Gastroesophageal sphincter (tissue), 4 donors: ENCODE measurements around the gene CLEC5A. TPM values are rescaled to one million over a fixed set of nuclear protein-coding genes. Genes with fewer than 3 reads are reported as not detected.

Experiments
- ATAC-seq: fragments of 150-250 bp; one replicate; pipeline ENCODE4 v1.9.1; 2016; ENCODE audit warnings: mild to moderate bottlenecking, moderate library complexity
- H3K27ac ChIP-seq, 4 donors: fragments of 200-600 bp; sonication (generic) in 3 of 4; 1 replicate in 3 of 4; 2 replicates in 1 of 4; pipeline ENCODE4 v1.5.1; 2016 to 2019
- H3K27me3 ChIP-seq: fragments of 200-600 bp; sonication (generic); one replicate; pipeline ENCODE4 v1.5.1; 2019
- H3K36me3 ChIP-seq, 2 donors: fragments of 200-600 bp; sonication (generic); one replicate each; pipeline ENCODE4 v1.5.1; 2019; ENCODE audit warnings: control low read depth in 1 of 2
- H3K4me1 ChIP-seq, 3 donors: fragments of 200-600 bp; sonication (generic); 1 replicate in 2 of 3; 2 replicates in 1 of 3; pipeline ENCODE4 v1.5.1; 2016 to 2019; ENCODE audit warnings: control low read depth in 2 of 3
- H3K4me3 ChIP-seq, 2 donors: fragments of 200-600 bp; sonication (generic); one replicate each; pipeline ENCODE4 v1.5.1; 2019; ENCODE audit warnings: mild to moderate bottlenecking in 1 of 2, moderate library complexity in 1 of 2
- H3K9me3 ChIP-seq, 3 donors: fragments of 200-600 bp; sonication (generic); one replicate each; pipeline ENCODE4 v1.5.1; 2017 to 2019; ENCODE audit warnings: control low read depth in 2 of 3
- EP300 ChIP-seq: sonication (generic); formaldehyde crosslinking; IDR thresholded peaks from one replicate; pipeline ENCODE4 v1.6.1; 2017; ENCODE audit warnings: antibody characterized with exemption, mild to moderate bottlenecking
- POLR2A ChIP-seq, 2 donors: fragments of 450-650 bp; IDR thresholded peaks; one replicate each; pipeline ENCODE4 v1.6.1; 2017; ENCODE audit warnings: antibody characterized with exemption in 2 of 2, mild to moderate bottlenecking in 2 of 2, moderate library complexity in 1 of 2
- POLR2AphosphoS5 ChIP-seq: sonication (generic); formaldehyde crosslinking; IDR thresholded peaks from one replicate; pipeline ENCODE4 v1.6.1; 2017; ENCODE audit warnings: antibody characterized with exemption
- WGBS, 2 donors: methylation state at CpG; one replicate each; pipeline ENCODE4 v1.1.5; 2018; ENCODE audit warnings: low coverage in 1 of 2; 5-methylcytosine and 5-hydroxymethylcytosine counted together
- total RNA-seq, 4 donors: library from RNA; depleted of rRNA; stranded (reverse); fragments of >200 nt; gene quantifications; one replicate each; pipeline ENCODE4 v1.1.0, GENCODE V29; 2016
- TF ChIP-seq, protein P1 (sequence below), 4 experiments: fragments of 200-600 bp in 2 of 4; fragments of 450-650 bp in 2 of 4; sonication (generic) in 1 of 4; IDR thresholded peaks; one replicate each; pipeline ENCODE4 v1.5.1; 2017 to 2019; ENCODE audit warnings: antibody characterized with exemption in 4 of 4, mild to moderate bottlenecking in 2 of 4, moderate library complexity in 2 of 4

CLEC5A gene
- total RNA-seq, 4 donors from 2014 or later = 0.12 to 0.15 (median 0.13) TPM; not detected in 1

DNA sequence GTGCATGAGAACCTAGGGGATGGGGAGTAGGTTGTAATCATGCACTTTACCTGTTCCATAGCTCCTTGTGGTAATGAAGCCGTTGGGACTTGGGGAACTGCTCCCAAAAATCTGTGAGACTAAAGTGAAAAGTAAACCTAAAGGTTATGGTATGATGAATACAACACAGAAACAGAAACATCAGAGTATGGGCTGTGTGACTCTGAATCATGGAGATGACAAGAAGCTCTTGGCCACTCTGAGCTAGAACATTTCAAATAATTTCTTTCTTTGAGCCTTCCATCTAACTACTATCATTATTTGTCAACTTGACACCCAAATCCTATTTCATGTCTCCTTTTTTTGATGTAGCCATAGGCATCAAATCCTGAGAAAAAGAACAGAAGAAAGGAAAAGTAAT lies 2.9 kb downstream of the CLEC5A start:
- Histone ChIP-seq H3K9me3 (peaks cover 0 to 18% (median 0%) of the 10 kb centered on the region in 3 donors), H3K27me3 (no peaks in the 10 kb centered on the region), H3K27ac (no peak overlapping the region), H3K36me3 (no peaks in the 10 kb centered on the region), H3K4me3 (no peak overlapping the region), H3K4me1 (no peaks in the 10 kb centered on the region)
- WGBS, 2 donors = 71% methylated on average over 1 of the region's 1 CpG; no CpG with 5 or more reads in 1 of the 2 donors
- no peak for ATAC-seq
- TF ChIP-seq EP300 (no peak), POLR2AphosphoS5 (no peak), POLR2A (IDR thresholded peaks at IDR 0.05) (no peak)
- TF ChIP-seq, protein P1, sequence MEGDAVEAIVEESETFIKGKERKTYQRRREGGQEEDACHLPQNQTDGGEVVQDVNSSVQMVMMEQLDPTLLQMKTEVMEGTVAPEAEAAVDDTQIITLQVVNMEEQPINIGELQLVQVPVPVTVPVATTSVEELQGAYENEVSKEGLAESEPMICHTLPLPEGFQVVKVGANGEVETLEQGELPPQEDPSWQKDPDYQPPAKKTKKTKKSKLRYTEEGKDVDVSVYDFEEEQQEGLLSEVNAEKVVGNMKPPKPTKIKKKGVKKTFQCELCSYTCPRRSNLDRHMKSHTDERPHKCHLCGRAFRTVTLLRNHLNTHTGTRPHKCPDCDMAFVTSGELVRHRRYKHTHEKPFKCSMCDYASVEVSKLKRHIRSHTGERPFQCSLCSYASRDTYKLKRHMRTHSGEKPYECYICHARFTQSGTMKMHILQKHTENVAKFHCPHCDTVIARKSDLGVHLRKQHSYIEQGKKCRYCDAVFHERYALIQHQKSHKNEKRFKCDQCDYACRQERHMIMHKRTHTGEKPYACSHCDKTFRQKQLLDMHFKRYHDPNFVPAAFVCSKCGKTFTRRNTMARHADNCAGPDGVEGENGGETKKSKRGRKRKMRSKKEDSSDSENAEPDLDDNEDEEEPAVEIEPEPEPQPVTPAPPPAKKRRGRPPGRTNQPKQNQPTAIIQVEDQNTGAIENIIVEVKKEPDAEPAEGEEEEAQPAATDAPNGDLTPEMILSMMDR (IDR thresholded peaks at IDR 0.05) = no peak

DNA sequence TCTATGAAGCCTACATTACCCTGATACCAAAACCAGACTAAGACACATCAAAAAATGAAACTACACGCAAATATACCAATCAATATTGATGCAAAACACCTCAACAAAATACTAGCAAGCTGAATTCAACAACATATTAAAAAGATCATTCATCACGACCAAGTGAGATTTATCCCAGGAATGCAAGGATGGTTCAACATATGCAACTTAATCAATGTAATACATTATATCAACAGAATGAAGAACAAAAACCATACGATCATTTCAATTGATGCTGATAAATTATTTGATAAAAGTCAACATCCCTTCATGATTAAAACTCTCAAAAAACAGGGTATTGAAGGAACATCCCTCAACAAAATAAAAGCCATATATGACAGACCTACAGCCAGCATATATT lies 5.7 kb downstream of the CLEC5A start:
- H3K27me3 ChIP-seq = no peaks in the 10 kb centered on the region
- H3K36me3 ChIP-seq = no peaks in the 10 kb centered on the region
- TF ChIP-seq EP300 (no peak), POLR2A (IDR thresholded peaks at IDR 0.05) (no peak)
- H3K9me3 ChIP-seq = peaks cover 0 to 34% (median 0%) of the 10 kb centered on the region in 3 donors
- no peak overlapping the region for H3K27ac ChIP-seq
- H3K4me3 ChIP-seq = no peak overlapping the region
- 87 to 94% methylated on average over 3 of the region's 3 CpGs for WGBS, 2 donors
- no peaks in the 10 kb centered on the region for H3K4me1 ChIP-seq
- no peak for ATAC-seq

DNA sequence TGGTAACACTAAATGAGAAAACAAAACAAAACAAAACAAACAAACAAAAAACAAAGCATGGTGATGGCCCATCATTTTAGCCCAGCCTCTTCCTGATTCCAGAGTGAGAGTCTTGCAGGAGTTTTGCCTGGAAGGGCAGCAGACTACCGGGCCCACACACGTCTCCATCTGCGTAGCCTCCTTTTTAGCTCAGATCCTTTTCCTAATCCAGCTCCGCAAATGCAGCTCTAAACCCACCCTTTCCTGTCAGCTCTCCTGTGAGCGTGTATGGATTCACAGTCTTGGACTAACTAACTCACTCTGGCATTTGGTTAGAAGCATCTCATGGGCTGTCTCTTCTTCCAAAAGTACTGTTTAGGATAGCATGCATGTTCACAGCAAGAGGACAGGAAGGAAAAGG lies 16.6 kb downstream of the CLEC5A start:
- Histone ChIP-seq H3K4me3 (no peak overlapping the region), H3K27me3 (no peaks in the 10 kb centered on the region), H3K27ac (no peak overlapping the region), H3K9me3 (peaks cover 0 to 5% (median 0%) of the 10 kb centered on the region in 3 donors), H3K4me1 (no peaks in the 10 kb centered on the region), H3K36me3 (no peaks in the 10 kb centered on the region)
- 67 to 75% methylated on average over 2 to 5 of the region's 5 CpGs for WGBS, 2 donors
- TF ChIP-seq POLR2AphosphoS5 = no peak
- TF ChIP-seq EP300 = no peak
- TF ChIP-seq, protein P1 (IDR thresholded peaks at IDR 0.05) = no peak
- no peak for TF ChIP-seq POLR2A (IDR thresholded peaks at IDR 0.05)
- ATAC-seq = no peak

DNA sequence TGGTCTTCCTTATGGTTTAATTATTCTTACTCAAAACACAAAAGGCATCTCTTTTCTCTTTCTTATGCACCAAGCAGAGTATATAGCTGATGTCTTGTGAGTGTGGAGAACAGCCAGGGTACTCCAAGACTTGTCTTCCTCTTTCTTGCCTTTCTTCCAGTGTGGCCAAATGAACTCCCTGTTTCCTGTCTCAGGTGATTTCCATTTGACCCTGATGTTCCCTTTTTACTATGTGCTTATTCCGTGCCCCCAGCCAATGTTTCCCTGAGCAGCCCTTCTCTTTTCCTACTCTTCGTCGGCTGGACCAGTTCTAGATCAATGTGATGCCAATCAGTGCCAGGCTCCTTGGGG lies 18.0 kb downstream of the CLEC5A start:
- ATAC-seq = no peak
- 97 to 100% methylated on average over 2 to 3 of the region's 3 CpGs for WGBS, 2 donors
- no peak for TF ChIP-seq POLR2A (IDR thresholded peaks at IDR 0.05)
- TF ChIP-seq EP300 = no peak
- no peak for TF ChIP-seq POLR2AphosphoS5
- Histone ChIP-seq H3K9me3 (peaks cover 0 to 5% (median 0%) of the 10 kb centered on the region in 3 donors), H3K4me3 (no peak overlapping the region), H3K27ac (no peak overlapping the region), H3K27me3 (no peaks in the 10 kb centered on the region), H3K36me3 (no peaks in the 10 kb centered on the region), H3K4me1 (no peaks in the 10 kb centered on the region)

DNA sequence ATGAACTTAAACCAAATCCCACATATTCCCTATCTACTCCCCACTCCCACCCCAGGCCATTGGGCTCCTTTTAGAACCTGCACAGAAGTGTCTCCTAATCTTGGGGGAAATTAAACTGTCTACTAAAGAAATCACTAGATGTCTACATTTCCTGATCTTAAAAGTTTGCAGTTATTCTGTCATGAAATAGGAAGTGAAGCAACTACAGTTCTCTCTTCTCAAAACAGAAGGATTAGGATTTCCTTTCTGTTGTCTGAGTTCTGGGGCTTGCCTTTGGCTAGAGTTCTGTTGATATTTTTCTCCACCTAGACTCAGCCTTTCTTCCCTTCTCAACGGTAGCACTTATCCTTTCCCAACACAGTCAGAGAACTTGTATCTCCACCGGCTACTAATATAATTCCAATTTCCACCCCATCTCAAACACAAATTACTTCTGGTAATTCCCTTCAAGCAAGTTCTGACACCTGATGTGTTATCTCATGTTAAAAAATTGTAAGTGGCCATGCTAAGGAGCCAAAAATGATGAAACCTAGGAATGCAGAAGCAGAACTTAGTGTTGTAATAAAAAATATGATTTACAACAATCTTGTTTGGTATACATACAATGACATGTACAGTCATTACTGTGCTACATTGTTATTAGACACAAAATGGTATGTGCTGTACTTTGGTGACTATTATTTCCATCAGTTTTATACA lies 18.5 kb downstream of the CLEC5A start:
- Histone ChIP-seq H3K36me3 (no peaks in the 10 kb centered on the region), H3K27ac (no peak overlapping the region), H3K27me3 (no peaks in the 10 kb centered on the region), H3K4me3 (no peak overlapping the region), H3K9me3 (peaks cover 0 to 5% (median 0%) of the 10 kb centered on the region in 3 donors), H3K4me1 (no peaks in the 10 kb centered on the region)
- no peak for ATAC-seq
- WGBS, 2 donors = 69 to 79% methylated on average over 2 of the region's 2 CpGs
- TF ChIP-seq POLR2AphosphoS5 (no peak), POLR2A (IDR thresholded peaks at IDR 0.05) (no peak)
- TF ChIP-seq, protein P1 (IDR thresholded peaks at IDR 0.05) = no peak

DNA sequence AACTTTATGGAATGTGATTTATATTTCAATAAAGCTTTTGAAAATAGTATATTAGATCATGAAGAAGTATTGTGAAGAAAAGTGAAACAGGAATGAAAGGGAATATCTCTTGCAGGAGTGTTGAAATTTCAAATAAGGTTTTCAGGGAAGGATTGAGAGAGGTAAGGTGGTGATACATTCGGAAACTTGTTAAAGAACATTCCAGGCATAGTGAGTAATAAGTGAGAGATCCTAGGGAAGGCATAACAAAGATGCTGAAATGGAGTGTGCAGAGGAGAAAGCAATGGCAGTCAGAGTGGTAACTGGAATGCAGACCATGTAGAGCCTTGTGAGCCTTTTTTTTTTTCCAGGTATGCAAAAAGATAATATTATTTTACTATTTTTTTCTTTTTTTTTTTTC lies 26.5 kb downstream of the CLEC5A start:
- ATAC-seq = no peak
- H3K36me3 ChIP-seq = no peaks in the 10 kb centered on the region
- no peak overlapping the region for H3K27ac ChIP-seq
- no peaks in the 10 kb centered on the region for H3K4me1 ChIP-seq
- H3K9me3 ChIP-seq = no peaks in the 10 kb centered on the region
- H3K27me3 ChIP-seq = no peaks in the 10 kb centered on the region
- TF ChIP-seq, protein P1 (IDR thresholded peaks at IDR 0.05) = no peak
- WGBS, 2 donors = 58 to 75% methylated on average over 1 of the region's 1 CpG
- H3K4me3 ChIP-seq = no peak overlapping the region
